Cardiac fibroblast (primary cell): ENCODE measurements around the gene RELT.
A peak's percentile ranks its signal among the peaks of the same experiment; 100 is the strongest.

ENCODE experiments used
- DNase-seq, 2 donors: peaks; one replicate each; pipeline versions ENCODE4 v3.0.0 to v3.0.0-alpha.2; 2010; ENCODE audit warnings: low read depth in 2 of 2
- H3K4me3 ChIP-seq, 2 donors: replicated peaks in 1 of 2; 1 replicate in 1 of 2; 2 replicates in 1 of 2; pipeline ENCODE4 v1.5.1; 2011; ENCODE audit warnings: low read depth in 2 of 2, low read length in 2 of 2, mild to moderate bottlenecking in 2 of 2, moderate library complexity in 1 of 2
- TF ChIP-seq, protein P1 (sequence below): IDR thresholded peaks from one replicate; pipeline ENCODE4 v1.5.1; 2011; ENCODE audit warnings: low read depth, mild to moderate bottlenecking, low read length, inconsistent platforms

The RELT gene

DNA sequence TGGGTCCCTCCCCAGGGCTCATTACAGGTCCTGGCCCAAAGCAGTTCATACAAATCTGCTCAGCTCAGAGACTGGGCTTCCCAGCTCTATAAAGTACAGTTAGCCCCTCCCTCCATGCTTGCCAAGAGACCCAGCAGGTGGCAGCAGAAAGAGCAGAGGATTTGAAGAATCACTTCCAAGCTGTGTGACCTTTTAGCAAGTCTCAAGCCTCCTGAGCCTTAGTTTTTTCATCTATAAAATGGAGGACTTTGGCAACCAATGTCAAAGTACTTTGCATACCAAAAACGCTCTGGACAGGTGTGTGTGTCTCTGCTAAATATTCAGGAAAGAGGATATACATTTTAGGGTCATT lies 26.6 kb downstream of the RELT start:
- TF ChIP-seq, protein P1, sequence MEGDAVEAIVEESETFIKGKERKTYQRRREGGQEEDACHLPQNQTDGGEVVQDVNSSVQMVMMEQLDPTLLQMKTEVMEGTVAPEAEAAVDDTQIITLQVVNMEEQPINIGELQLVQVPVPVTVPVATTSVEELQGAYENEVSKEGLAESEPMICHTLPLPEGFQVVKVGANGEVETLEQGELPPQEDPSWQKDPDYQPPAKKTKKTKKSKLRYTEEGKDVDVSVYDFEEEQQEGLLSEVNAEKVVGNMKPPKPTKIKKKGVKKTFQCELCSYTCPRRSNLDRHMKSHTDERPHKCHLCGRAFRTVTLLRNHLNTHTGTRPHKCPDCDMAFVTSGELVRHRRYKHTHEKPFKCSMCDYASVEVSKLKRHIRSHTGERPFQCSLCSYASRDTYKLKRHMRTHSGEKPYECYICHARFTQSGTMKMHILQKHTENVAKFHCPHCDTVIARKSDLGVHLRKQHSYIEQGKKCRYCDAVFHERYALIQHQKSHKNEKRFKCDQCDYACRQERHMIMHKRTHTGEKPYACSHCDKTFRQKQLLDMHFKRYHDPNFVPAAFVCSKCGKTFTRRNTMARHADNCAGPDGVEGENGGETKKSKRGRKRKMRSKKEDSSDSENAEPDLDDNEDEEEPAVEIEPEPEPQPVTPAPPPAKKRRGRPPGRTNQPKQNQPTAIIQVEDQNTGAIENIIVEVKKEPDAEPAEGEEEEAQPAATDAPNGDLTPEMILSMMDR, result peak; percentile 23
- H3K4me3 ChIP-seq, result no peak overlapping the region
- peak; percentile 28 to 31 for DNase-seq

DNA sequence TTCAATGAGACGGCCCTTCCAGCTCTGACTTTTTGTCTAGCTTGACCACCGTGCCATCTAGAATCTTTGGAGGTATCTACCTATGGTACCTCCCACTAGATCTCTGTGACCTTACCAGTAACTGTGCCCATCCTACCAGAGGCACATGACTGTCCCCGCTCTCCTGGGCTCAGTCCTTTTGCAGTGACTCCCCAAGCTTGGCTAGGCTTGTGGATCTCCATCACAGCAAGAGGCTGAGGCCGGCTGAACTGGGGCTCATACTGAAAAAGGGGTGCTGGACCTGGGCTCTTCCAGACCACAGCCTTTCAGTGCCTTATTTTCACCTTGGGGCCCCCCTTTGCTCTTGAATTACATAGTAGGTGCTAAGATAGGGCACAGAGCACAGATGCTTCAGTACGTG lies 27.3 kb downstream of the RELT start:
- TF ChIP-seq, protein P1, result no peak
- no peak for DNase-seq
- no peak overlapping the region for H3K4me3 ChIP-seq

DNA sequence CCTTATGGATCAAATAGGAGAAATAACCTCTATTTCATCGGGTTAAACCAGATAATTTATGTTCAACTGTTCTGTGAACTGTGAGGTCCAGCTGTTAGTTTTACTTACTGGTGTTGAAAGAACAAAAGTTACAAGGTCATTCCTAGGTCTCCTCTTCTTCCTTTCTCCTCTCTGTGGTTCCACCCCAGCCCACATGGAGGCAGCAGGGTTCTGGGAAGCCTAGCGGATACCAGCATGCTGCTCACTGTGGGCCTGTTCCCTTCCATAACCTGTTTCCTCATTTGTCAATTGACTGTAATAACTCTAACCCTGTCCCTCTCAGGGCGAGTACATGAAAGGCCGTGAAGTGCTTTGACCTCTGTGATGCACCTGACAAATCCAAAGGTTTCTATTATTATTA lies 27.8 kb downstream of the RELT start:
- DNase-seq, result peak; percentile 69 to 80
- TF ChIP-seq, protein P1, result peak; percentile 82
- H3K4me3 ChIP-seq, result no peak overlapping the region

DNA sequence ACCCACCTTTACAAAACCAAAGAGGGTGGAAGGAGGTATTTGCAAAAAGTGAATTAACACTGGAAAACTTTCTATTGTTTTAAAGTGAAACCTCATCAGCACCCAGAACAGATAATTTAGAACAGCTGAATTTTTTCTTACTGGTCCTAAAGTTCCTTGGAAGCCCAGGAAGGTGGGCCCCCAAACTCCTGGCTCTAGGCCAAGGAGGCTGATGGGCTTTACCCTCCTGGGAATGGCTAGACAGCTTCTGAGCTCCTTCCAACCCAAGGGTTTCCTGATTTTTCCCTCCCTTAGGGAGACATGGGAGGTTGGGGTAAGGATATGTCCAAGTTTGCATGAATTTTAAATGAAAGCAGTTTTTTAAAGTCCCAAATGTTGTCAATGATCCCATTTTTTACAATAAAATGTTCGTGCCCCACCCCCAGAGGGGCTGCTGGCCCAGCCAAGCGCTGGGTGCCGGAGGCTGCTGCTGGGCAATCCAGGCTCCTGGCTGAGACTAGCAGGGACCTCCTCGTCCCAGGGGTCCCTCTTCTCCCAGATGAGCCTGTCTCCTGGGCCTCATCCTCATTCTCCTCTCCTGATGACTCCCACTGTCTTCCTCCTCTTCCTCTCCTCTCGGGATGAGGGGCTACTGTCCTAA lies 28.4 kb downstream of the RELT start:
- no peak for DNase-seq

DNA sequence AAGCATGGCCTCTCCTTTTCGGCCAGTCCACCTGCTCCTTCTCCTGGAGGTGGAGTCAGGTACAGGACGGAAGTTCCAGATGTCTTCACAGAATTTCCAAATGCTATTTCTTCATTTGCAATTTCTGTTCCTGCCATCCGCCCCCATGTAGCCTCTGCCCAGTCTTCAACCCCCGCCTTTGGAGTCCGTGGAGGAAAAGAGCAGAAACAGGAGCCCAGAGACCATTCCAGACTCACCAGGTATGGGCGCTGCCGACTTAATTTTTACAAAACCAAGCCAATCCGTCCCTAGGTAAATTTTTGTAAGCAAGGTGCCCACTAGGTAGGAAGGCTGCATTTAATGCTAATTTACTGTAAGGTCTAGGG lies 28.9 kb downstream of the RELT start:
- TF ChIP-seq, protein P1, result no peak
- H3K4me3 ChIP-seq, result no peak overlapping the region
- no peak for DNase-seq

More for the DNA sequence above, 28.4 kb downstream of the RELT start:
- TF ChIP-seq, protein P1, result no peak
- H3K4me3 ChIP-seq, result no peak overlapping the region

DNA sequence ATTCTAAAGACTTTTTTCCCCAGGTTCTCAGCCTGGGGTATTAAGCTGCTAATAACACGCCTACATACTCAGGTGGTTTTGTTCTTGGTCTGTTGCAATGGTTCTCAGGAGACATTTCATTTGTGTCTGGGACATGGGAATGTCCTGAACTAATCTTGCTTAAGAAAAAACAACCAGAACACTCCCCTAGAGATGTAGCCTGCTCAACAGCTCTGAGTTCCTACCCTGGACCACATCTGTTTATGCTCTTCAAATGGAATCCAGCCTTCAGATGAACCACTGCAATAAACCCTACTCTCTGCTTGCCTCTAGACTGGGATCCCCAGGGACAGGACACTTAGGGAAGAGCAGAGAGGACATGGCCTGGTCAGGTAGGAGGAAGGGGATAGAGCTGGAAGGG lies 29.9 kb downstream of the RELT start:
- DNase-seq, result no peak
- H3K4me3 ChIP-seq, result no peak overlapping the region
- TF ChIP-seq, protein P1, result no peak

DNA sequence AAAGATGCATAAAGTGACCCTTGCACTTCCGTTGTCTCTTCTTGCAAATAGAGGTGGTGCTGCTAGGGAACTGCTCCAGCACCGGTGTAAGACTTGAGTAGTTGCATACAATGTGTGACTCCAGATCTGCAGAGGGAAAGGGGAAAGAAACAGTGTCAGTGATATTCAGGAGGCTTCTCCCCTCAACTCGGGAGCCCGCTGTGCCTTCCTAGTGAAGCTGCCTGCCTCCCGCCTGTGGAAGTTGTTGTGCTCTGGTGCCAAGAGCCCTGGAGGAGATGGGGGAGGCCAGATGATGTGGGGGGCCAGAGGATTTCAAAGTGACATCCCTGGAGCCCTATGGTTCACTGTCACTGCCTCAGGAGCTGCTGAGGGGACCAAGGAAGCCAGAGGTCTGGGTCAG lies 30.4 kb downstream of the RELT start:
- TF ChIP-seq, protein P1, result no peak
- DNase-seq, result no peak
- H3K4me3 ChIP-seq, result no peak overlapping the region
